LNCAP (cell line): ENCODE data around the gene CLCN7.

Source experiments
- TF ChIP-seq, protein P1 (sequence below): fragments of 450-650 bp; IDR thresholded peaks from 2 replicates; pipeline ENCODE4 v1.5.1; 2017; ENCODE audit warnings: mild to moderate bottlenecking

CLCN7 gene

DNA sequence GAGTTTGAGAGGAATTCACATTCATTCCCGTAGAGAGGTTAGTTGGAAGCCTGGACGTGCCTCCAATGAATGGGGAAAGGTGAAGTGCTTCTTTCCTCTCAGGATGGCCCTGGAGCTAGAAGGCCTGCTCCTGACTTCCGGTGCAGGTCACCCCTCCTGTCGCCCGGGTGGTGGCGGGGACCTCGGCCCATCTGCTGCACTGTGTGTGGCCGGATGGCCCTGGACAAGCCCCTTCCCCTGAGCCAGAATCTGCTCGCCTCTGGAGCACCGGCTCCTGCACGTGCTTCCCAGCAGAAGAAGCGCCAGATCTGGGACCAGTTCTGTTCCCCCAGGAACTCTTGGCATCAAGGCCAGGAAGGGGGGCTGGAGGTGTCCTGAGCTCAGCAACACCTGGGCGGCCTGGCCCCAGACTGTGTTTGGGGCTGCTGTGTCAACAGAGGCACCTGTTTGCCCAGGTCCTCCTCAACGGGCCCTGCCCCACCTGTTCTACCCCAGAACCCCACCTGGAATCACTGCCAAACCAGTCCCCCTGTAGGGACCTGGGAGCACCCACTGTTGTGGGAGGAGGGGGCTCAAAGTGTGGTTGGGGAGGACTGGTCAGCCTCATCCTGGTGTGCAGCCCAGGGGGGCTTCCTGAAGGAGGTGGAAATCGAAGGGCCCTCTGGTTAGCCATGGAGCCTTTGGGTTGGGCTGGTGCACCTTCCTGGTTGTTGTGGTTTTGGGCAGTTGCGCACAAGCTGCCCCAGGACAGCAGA, 49.0 kb downstream of the CLCN7 start:
- TF ChIP-seq, protein P1, sequence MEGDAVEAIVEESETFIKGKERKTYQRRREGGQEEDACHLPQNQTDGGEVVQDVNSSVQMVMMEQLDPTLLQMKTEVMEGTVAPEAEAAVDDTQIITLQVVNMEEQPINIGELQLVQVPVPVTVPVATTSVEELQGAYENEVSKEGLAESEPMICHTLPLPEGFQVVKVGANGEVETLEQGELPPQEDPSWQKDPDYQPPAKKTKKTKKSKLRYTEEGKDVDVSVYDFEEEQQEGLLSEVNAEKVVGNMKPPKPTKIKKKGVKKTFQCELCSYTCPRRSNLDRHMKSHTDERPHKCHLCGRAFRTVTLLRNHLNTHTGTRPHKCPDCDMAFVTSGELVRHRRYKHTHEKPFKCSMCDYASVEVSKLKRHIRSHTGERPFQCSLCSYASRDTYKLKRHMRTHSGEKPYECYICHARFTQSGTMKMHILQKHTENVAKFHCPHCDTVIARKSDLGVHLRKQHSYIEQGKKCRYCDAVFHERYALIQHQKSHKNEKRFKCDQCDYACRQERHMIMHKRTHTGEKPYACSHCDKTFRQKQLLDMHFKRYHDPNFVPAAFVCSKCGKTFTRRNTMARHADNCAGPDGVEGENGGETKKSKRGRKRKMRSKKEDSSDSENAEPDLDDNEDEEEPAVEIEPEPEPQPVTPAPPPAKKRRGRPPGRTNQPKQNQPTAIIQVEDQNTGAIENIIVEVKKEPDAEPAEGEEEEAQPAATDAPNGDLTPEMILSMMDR = no peak

GRCh38 chr16:1424028-1424427, 50.8 kb downstream of the CLCN7 start:
- TF ChIP-seq, protein P1 = no peak

- TF ChIP-seq, protein P1 = no peak
These were observed 52.8 kb downstream of the CLCN7 start for GRCh38 chr16:1422076-1422475.

- TF ChIP-seq, protein P1 = no peak
These were observed 54.7 kb downstream of the CLCN7 start for GRCh38 chr16:1420111-1420539.

- TF ChIP-seq, protein P1 = no peak
These were observed 58.3 kb downstream of the CLCN7 start for GRCh38 chr16:1416521-1416941.

DNA sequence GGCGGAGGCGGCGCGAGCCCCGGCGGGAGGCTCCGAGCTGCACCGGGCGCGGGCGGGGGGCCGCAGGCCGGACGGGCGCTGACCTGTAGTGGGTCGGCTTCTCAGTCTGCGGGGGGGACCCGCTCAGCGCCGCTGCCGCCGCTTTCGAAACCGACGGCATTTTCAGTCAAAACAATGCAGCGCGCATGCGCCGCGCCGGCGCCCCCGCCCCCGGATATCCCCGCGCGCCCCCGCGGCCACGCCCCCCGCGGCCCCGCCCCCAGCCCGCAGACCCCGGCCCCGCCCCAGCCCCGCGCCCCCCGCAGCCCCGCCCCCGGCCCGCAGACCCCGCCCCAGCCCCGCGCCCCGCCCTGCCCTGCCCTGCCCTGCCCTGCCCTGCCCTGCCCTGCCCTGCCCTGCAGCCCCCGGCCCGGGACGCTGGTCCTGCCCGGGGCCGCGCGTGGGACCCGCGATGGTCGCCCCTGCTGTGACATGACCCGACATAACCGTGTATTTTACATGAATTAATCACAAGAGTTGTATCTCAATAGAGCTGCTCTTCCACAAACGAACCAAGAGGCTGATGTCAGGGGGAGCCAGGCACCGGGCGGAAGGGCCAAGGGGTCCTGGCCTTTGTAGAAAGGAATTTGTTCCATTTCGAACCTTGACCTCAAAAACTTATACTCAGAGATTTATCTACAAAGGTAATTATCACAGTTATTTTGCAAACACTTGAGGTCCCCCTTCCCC, 60.1 kb downstream of the CLCN7 start, which contains the start of gene UNKL:
Gene UNKL, minus strand, starts transcription at position 173 of the 729 bp plus-strand sequence. Its CDS starts 13 bp downstream, at position 160.
- TF ChIP-seq, protein P1 = no peak

DNA sequence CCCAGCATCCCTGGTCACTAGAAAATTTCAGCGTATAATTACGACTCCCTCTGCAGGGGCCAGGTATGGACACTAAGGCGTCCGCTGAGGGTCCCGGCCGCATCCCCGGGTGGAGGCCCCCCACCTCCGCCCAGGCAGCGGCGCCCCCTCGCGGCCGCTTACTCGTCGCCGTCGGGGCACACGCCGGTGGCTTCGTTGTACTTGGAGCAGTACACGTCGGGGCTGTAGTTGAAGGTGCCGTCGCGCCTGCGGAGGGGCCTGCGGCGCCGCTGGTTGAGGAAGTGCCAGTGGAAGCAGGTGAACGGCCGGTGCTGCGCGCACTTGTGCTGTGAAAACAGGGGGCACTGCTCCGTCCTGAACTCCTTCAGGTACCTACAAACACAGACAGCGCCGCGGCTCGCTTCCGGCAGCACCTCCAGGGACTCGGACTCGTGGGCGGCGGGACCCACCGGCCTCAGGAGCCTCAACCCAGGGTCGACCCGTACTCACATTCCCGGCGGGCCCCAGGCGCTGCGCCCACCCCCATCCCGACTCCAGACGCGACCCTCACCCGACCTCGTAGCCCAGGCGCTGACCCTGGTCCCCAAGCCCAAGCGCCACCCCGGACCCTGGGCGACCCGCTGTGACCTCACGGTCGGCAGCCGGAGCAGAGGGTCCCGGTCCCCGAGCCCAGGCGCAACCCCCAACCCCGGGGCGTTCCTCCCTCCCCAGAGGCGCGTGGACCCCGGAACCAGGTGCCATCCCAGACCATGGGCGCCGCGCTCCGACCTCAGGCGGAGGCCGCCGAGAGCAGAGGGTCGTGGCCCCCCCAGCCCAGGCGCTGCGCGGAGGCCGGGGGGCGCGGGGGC, 60.9 kb downstream of the CLCN7 start:
- TF ChIP-seq, protein P1 = peak; percentile 78
